CD14-positive monocyte (primary cell): ENCODE measurements around the gene NOX5. TPM values are rescaled to one million over a fixed set of nuclear protein-coding genes. Genes with fewer than 3 reads are reported as not detected.

Experiments
- DNase-seq, 3 donors: peaks; one replicate each; pipeline ENCODE4 v3.0.0-alpha.2; 2011 to 2022
- H2AFZ ChIP-seq: 2 replicates; pipeline ENCODE4 v1.6.0; 2012; ENCODE audit warnings: mild to moderate bottlenecking, low read depth, low read length, inconsistent platforms; ENCODE audit not compliant: insufficient read depth, poor library complexity, severe bottlenecking
- H3K27ac ChIP-seq, 2 donors: 1 replicate in 1 of 2; 2 replicates in 1 of 2; pipeline ENCODE4 v1.5.1; 2012 to 2013; ENCODE audit warnings: low read length in 2 of 2, control low read depth in 1 of 2, inconsistent platforms in 1 of 2, low read depth in 1 of 2, mild to moderate bottlenecking in 1 of 2
- H3K27me3 ChIP-seq, 2 donors: one replicate each; pipeline versions ENCODE4 v1.6.0 to v1.6.1; 2011 to 2013; ENCODE audit warnings: low read length in 2 of 2; ENCODE audit not compliant: control insufficient read depth in 2 of 2, insufficient read depth in 2 of 2
- H3K36me3 ChIP-seq, 2 donors: replicated peaks in 1 of 2; 1 replicate in 1 of 2; 2 replicates in 1 of 2; pipeline versions ENCODE4 v1.5.1 to v1.6.1; 2012 to 2013; ENCODE audit warnings: low read length in 2 of 2, control low read depth in 1 of 2, inconsistent platforms in 1 of 2, mild to moderate bottlenecking in 1 of 2; ENCODE audit not compliant: insufficient read depth in 2 of 2, control insufficient read depth in 1 of 2
- H3K4me1 ChIP-seq, 2 donors: 1 replicate in 1 of 2; 2 replicates in 1 of 2; pipeline versions ENCODE4 v1.5.1 to v1.6.1; 2012 to 2013; ENCODE audit warnings: low read length in 2 of 2, control low read depth in 1 of 2, inconsistent platforms in 1 of 2, mild to moderate bottlenecking in 1 of 2, moderate library complexity in 1 of 2; ENCODE audit not compliant: insufficient read depth in 2 of 2, control insufficient read depth in 1 of 2
- H3K4me2 ChIP-seq: replicated peaks from 2 replicates; pipeline ENCODE3; 2012; ENCODE audit warnings: low read length, moderate library complexity, mild to moderate bottlenecking; ENCODE audit not compliant: poor library complexity, severe bottlenecking; ENCODE audit errors: extremely low read depth
- H3K4me3 ChIP-seq, 3 experiments: fragments of 200-600 bp in 1 of 3; sonication (generic) in 1 of 3; replicated peaks in 1 of 3; 1 replicate in 2 of 3; 2 replicates in 1 of 3; pipeline ENCODE4 v1.5.1; 2011 to 2013; ENCODE audit warnings: low read length in 3 of 3, mild to moderate bottlenecking in 3 of 3, control low read depth in 2 of 3, low read depth in 2 of 3, inconsistent platforms in 1 of 3, moderate library complexity in 1 of 3
- H3K79me2 ChIP-seq: 2 replicates; pipeline ENCODE4 v1.6.0; 2012; ENCODE audit warnings: mild to moderate bottlenecking, control low read depth, inconsistent platforms, low read length, moderate library complexity; ENCODE audit not compliant: insufficient read depth
- H3K9ac ChIP-seq: 2 replicates; pipeline ENCODE4 v1.6.0; 2017; ENCODE audit warnings: low read length, mild to moderate bottlenecking; ENCODE audit not compliant: insufficient read depth, poor library complexity, severe bottlenecking
- H3K9me3 ChIP-seq, 2 donors: replicated peaks in 1 of 2; 1 replicate in 1 of 2; 2 replicates in 1 of 2; pipeline versions ENCODE4 v1.5.1 to v1.6.1; 2012 to 2013; ENCODE audit warnings: low read length in 2 of 2, control low read depth in 1 of 2; ENCODE audit not compliant: control insufficient read depth in 1 of 2, insufficient read depth in 1 of 2
- H4K20me1 ChIP-seq: 2 replicates; pipeline ENCODE4 v1.6.0; 2012; ENCODE audit warnings: mild to moderate bottlenecking, low read length, control low read depth, moderate library complexity; ENCODE audit not compliant: insufficient read depth
- H3K27ac Mint-ChIP-seq, 7 donors: one replicate each; pipeline ENCODE4 v1.8.0; 2020; ENCODE audit warnings: mild to moderate bottlenecking in 7 of 7, mixed read lengths in 7 of 7, moderate library complexity in 6 of 7, inconsistent platforms in 2 of 7
- H3K27me3 Mint-ChIP-seq, 3 donors: one replicate each; pipeline ENCODE4 v1.8.0; 2021 to 2022; ENCODE audit warnings: low read depth in 3 of 3, mild to moderate bottlenecking in 3 of 3, mixed read lengths in 3 of 3, moderate library complexity in 3 of 3, inconsistent platforms in 1 of 3
- H3K36me3 Mint-ChIP-seq, 2 donors: one replicate each; pipeline ENCODE4 v1.8.0; 2020; ENCODE audit warnings: mixed read lengths in 2 of 2, inconsistent platforms in 1 of 2, mild to moderate bottlenecking in 1 of 2
- H3K4me1 Mint-ChIP-seq: one replicate; pipeline ENCODE4 v1.8.0; 2020; ENCODE audit warnings: mild to moderate bottlenecking, mixed read lengths
- H3K4me3 Mint-ChIP-seq, 2 donors: one replicate each; pipeline ENCODE4 v1.8.0; 2020; ENCODE audit warnings: mild to moderate bottlenecking in 2 of 2, mixed read lengths in 2 of 2, moderate library complexity in 1 of 2
- H3K9me3 Mint-ChIP-seq, 7 donors: one replicate each; pipeline ENCODE4 v1.8.0; 2020 to 2022; ENCODE audit warnings: mixed read lengths in 7 of 7, mild to moderate bottlenecking in 6 of 7, moderate library complexity in 6 of 7, inconsistent platforms in 2 of 7
- WGBS: methylation state at CpG from one replicate; pipeline ENCODE4 v1.1.5; 2013; ENCODE audit warnings: missing lambda C conversion rate; ENCODE audit not compliant: insufficient coverage; 5-methylcytosine and 5-hydroxymethylcytosine counted together
- intact Hi-C, 2 donors: fragments of 100-400 bp; cut with micrococcal nuclease; formaldehyde crosslinking; loops; one replicate each; pipeline versions ENCODE4 v1.15.0 to v1.15.1; 2023
- polyA plus RNA-seq, 3 donors: library from polyadenylated mRNA; depleted of rRNA in 1 of 3; unstranded in 2 of 3; stranded (reverse) in 1 of 3; fragments of 300-500 nt in 2 of 3; fragments of >200 nt in 1 of 3; fragmentation: Illumina TruSeq in 2 of 3; gene quantifications; 1 replicate in 2 of 3; 2 replicates in 1 of 3; pipeline ENCODE4 v1.2.3, GENCODE V29; 2012 to 2021
- TF ChIP-seq, protein P1 (sequence below): fragments of 200-600 bp; IDR thresholded peaks from one replicate; pipeline ENCODE4 v1.8.0; 2022; ENCODE audit warnings: antibody characterized with exemption, mild to moderate bottlenecking

Gene NOX5
- polyA plus RNA-seq, 3 donors: not detected

DNA sequence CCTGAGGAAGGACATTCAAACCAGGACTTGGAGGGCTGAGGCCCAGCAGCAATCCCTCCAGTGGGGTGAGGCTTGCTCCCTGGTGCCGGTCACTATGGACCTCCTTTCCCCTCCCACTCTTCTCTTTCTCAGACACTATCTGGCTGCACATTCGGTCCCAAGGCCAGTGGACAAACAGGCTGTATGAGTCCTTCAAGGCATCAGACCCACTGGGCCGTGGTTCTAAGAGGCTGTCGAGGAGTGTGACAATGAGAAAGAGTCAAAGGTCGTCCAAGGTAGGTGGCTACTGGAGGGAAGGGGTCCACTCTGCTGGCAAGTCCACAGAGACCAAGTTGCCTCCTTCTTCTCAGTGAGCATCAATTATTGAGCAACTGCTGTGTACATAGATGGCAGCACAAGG is 28.0 kb downstream of the NOX5 start:
- Histone ChIP-seq H3K36me3 (no peaks in the 10 kb centered on the region), H3K4me3 (no peak overlapping the region), H3K27ac (no peak overlapping the region), H3K27me3 (no peaks in the 10 kb centered on the region), H3K4me1 (peaks cover 4 to 21% of the 10 kb centered on the region in 2 donors), H4K20me1 (no peaks in the 10 kb centered on the region), H3K79me2 (no peaks in the 10 kb centered on the region), H3K9ac (no peak overlapping the region), H2AFZ (no peak overlapping the region), H3K4me2 (no peak overlapping the region), H3K9me3 (no peaks in the 10 kb centered on the region)
- WGBS: 92% methylated on average over 2 of the region's 5 CpGs
- H3K36me3 Mint-ChIP-seq: no peaks in the 10 kb centered on the region
- DNase-seq: no peak
- H3K27ac Mint-ChIP-seq: no peak overlapping the region
- TF ChIP-seq, protein P1, sequence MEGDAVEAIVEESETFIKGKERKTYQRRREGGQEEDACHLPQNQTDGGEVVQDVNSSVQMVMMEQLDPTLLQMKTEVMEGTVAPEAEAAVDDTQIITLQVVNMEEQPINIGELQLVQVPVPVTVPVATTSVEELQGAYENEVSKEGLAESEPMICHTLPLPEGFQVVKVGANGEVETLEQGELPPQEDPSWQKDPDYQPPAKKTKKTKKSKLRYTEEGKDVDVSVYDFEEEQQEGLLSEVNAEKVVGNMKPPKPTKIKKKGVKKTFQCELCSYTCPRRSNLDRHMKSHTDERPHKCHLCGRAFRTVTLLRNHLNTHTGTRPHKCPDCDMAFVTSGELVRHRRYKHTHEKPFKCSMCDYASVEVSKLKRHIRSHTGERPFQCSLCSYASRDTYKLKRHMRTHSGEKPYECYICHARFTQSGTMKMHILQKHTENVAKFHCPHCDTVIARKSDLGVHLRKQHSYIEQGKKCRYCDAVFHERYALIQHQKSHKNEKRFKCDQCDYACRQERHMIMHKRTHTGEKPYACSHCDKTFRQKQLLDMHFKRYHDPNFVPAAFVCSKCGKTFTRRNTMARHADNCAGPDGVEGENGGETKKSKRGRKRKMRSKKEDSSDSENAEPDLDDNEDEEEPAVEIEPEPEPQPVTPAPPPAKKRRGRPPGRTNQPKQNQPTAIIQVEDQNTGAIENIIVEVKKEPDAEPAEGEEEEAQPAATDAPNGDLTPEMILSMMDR: no peak
- no peaks in the 10 kb centered on the region for H3K9me3 Mint-ChIP-seq
- H3K4me3 Mint-ChIP-seq: no peak overlapping the region
- intact Hi-C loops: no loop called here
- H3K4me1 Mint-ChIP-seq: peaks cover 20% of the 10 kb centered on the region
- H3K27me3 Mint-ChIP-seq: peaks cover 0 to 2% (median 1%) of the 10 kb centered on the region in 3 donors

- TF ChIP-seq, protein P1: no peak
- no peaks in the 10 kb centered on the region for H3K27me3 ChIP-seq
- no peaks in the 10 kb centered on the region for H3K9me3 ChIP-seq
- Mint-ChIP-seq H3K4me1 (peaks cover 20% of the 10 kb centered on the region), H3K4me3 (no peak overlapping the region), H3K36me3 (no peaks in the 10 kb centered on the region), H3K27me3 (peaks cover 0 to 2% (median 1%) of the 10 kb centered on the region in 3 donors), H3K9me3 (peaks cover 0 to 1% (median 0%) of the 10 kb centered on the region in 7 donors), H3K27ac (peak overlapping the region in 1 of 7 donors; percentile 30)
- peak overlapping the region; percentile 35 for H2AFZ ChIP-seq
- H3K79me2 ChIP-seq: no peaks in the 10 kb centered on the region
- H3K4me3 ChIP-seq: no peak overlapping the region
- H4K20me1 ChIP-seq: no peaks in the 10 kb centered on the region
- H3K4me2 ChIP-seq: no peak overlapping the region
- DNase-seq: no peak
- H3K36me3 ChIP-seq: no peaks in the 10 kb centered on the region
- intact Hi-C loops: no loop called here
- whole genome bisulfite sequencing: 88% methylated on average over 5 of the region's 8 CpGs
- H3K4me1 ChIP-seq: peaks cover 4 to 21% of the 10 kb centered on the region in 2 donors
- H3K27ac ChIP-seq: no peak overlapping the region
- H3K9ac ChIP-seq: no peak overlapping the region
These were observed 31.3 kb downstream of the NOX5 start for GRCh38 chr15:69045802-69046201.
